DMS79 (cell line): ENCODE data around the gene ADSS1.
A peak's percentile ranks its signal among the peaks of the same experiment; 100 is the strongest.

Source experiments
- DNase-seq: peaks from one replicate; lab custom pipeline; 2025; lab: John Stamatoyannopoulos, UW

The ADSS1 gene

GRCh38 chr14:104687601-104688504, 36.2 kb upstream of the ADSS1 start:
- DNase-seq: peak; percentile 28

GRCh38 chr14:104688505-104689108, 35.4 kb upstream of the ADSS1 start:
- no peak for DNase-seq

- DNase-seq: peak; percentile 35
Observed at GRCh38 chr14:104689109-104689880, 34.7 kb upstream of the ADSS1 start, which contains the start of gene INF2. INF2 (plus strand) TSS chr14:104689618; CDS start chr14:104701366, 11,748 bp downstream.

- no peak for DNase-seq
Observed at GRCh38 chr14:104689881-104690711, 33.9 kb upstream of the ADSS1 start.

GRCh38 chr14:104690861-104691455, 33.1 kb upstream of the ADSS1 start:
- DNase-seq: no peak

DNA sequence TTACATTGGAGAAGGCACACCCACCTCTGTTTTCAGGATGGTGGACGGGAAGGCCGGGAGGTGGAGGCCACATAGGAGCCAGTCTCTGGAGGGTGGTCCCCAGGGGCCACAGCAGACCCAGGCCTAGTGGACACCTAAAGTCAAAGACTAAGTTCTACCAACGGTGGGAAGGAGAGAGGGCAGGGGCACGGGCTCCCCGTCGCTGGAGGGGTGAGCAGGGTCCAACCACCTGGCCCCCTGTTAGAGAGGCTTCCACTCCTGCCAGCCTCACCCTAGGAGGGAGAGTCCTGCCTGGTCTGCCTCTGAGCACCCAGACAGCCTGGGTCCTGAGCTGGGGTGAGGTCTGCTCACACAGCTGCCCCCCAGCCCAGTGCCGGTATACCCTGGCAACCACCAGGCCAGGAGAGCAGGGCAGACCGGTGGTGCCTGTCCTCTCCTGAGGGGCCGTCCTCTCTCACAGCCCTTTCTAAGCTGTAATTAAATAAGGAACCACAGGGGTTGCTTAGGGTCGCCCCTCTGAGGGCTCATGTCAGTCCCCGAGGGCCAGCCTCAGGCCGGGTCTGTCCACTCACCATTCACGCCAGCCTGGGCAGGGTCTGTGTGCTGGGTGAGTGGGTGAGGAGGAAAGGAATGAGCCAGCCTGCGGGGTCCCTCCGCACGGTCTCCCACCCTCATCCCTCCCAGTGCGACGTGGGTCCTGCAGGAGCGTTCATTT, 32.3 kb upstream of the ADSS1 start:
- DNase-seq: no peak

DNA sequence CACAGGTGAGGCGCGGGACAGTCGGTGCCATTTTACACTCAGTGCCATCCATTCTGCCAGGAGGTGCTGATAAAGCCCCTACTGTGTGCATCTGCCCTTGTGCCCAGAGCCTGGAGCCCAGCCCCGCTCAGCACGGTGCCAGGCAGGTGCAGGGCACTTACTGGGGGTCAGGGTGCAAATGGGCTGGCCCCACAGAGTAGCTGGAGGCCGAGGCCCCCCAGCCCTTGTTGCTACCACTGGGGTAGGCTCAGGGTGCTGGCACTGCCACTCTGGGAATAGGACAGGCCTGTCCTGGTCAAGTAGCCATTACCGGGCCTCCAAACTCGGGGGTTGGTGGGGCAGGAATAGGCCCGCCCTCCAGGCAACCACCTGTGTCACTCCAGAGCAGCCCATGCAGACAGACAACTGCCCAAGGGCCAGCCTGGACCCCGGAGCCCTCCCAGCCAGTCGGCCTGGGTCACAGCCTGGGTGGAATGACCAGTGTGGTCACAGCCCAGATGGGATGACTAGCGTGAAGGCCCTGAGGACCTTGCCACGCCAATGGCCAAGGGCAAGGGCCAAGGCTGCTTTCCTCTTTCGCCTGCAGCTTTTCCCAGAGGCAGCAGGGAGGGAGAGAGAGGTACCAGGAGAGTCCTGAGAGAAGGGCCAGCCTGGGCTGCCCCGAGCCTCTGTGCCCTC, 31.6 kb upstream of the ADSS1 start:
- DNase-seq: no peak

- no peak for DNase-seq
Observed at GRCh38 chr14:104692939-104693315, 31.1 kb upstream of the ADSS1 start.

- DNase-seq: no peak
Observed at GRCh38 chr14:104693482-104694431, 30.3 kb upstream of the ADSS1 start.

DNA sequence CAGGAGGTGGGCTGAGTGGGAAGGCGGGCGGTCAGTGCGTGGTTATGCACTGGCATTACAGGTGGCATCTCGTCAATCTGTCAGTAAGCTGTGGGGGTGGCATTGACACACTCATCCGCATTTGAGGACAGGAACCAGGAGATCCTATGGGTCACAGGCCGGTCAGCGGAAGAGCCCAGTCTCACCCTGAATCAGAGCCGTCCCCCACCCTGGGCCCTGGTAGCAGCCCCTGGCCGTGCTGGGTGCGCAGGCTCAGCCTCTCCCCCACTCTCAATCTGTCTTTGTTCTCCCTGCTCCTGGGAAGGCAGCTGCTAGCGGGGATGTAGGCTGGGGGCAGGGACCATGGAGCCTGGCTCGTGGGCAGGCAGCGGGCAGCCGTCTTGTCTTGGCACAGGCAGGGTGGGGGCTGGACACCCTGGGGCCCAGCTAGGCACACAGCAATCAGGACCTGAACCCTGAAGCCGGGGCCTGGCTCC, 29.5 kb upstream of the ADSS1 start:
- peak; percentile 55 for DNase-seq

- DNase-seq: peak; percentile 55
Observed at GRCh38 chr14:104694991-104695659, 28.9 kb upstream of the ADSS1 start.

DNA sequence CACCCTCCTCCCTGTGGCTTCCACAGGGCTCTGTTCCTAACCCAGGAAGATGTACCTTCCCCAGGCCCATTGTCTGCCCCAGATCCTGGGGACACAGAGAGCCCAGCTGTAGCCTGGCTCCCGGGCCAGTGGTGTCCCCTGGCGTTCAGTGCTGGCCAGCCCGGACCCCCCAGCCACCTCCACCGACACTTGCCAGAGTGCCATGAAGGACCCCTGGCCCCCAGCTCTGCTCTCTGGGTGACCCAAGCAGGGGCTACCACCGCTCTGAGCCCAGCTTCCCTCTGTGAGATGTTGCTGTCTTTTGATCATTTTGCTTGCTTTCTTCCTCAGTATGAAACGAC, 28.4 kb upstream of the ADSS1 start:
- DNase-seq: no peak

DNA sequence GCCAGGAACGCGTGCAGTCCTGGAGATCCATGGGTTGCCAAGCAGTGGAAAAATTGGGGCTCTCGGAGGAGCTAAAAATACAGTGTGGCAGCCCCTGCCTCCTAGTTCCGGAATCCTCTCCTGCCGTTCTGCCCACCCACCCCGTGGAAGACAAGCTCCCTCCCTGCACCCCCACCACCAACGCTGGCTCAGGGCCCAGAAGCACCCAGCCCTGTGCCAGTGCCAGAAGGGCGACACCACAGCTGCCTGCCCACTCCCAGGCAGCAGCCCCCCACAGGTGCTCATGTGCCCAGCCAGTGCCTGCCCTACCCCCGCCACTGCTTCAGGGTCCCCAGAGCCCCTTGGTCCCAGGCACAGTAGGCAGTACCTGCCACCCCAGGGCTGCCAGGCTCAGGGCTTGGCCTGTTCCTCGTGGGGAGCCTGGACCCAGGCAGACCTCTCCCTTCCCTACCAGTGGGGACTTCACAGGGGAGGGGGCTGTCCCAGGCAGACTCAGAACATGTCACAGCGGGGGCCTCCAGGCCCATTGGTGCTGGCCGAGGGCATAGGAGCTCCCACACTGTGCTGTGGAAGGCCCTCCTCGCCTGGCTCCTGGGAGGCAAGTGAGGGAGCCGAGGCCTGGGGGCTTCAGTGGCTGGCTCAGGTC, 27.2 kb upstream of the ADSS1 start:
- no peak for DNase-seq

- no peak for DNase-seq
Observed at GRCh38 chr14:104697317-104697703, 26.7 kb upstream of the ADSS1 start.

DNA sequence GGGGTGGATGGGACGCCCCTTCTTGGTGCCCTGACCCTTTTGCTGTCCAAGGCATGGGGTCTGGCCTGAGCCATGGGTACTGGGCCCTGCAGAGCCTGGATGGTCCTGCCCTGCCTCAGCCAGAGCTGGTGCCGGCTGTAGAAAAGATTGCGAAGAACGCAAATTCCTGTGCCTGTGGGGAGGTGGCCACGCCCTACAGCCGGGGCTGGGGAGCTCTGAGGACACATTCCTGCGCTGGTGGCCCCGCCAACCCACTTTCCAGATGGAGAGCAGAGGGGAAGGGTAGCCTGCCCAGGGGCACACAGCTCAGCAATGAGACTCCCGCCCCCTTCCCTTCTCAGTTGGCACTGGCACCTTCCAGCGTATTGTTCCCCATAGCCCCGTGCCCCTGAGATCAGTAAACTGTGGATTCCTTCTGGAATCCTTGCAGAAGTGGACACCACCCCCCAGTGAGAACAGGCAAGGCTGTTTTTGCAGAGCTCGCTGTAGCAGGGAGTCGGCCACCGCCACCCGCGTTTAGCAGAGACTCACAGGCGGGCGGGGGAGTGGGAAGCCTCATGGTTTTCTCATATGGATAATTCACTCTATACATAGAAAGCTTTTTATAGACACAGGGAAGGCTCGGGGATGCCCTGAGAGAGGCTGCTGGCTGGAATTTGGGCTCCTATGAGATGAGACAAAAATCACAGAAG, 26.0 kb upstream of the ADSS1 start:
- no peak for DNase-seq

- no peak for DNase-seq
Observed at GRCh38 chr14:104698688-104699425, 25.2 kb upstream of the ADSS1 start.

GRCh38 chr14:104699426-104699748, 24.6 kb upstream of the ADSS1 start:
- no peak for DNase-seq
